K562 (cell line): ENCODE results near the gene MMP17. TPM values are rescaled to one million over a fixed set of nuclear protein-coding genes. Genes with fewer than 3 reads are reported as not detected.

Experiments used
- EHMT2 ChIP-seq: fragments of 450-650 bp; IDR thresholded peaks from 2 replicates; pipeline ENCODE4 v1.6.1; 2018; ENCODE audit warnings: antibody characterized with exemption
- HIVEP1 ChIP-seq: fragments of 250-450 bp; sonication (Bioruptor Pico); IDR thresholded peaks from 2 replicates; pipeline ENCODE4 v1.4.0; 2020; ENCODE audit warnings: mild to moderate bottlenecking
- HOXB6 ChIP-seq: fragments of 250-450 bp; sonication (Bioruptor Pico); IDR thresholded peaks from 2 replicates; pipeline ENCODE4 v1.5.1; 2022; ENCODE audit warnings: mild to moderate bottlenecking, borderline replicate concordance
- KDM1A ChIP-seq, 2 experiments: fragments of 450-650 bp; IDR thresholded peaks; 2 replicates each; pipeline ENCODE4 v1.6.1; 2016; ENCODE audit warnings: mild to moderate bottlenecking in 2 of 2
- LARP7 ChIP-seq: fragments of 450-650 bp; IDR thresholded peaks from 2 replicates; pipeline ENCODE4 v1.6.1; 2016
- MBD2 ChIP-seq: sonication (generic); IDR thresholded peaks from 2 replicates; pipeline ENCODE4 v1.6.1; 2016; ENCODE audit warnings: low read depth, borderline replicate concordance
- NCOA1 ChIP-seq: fragments of 450-650 bp; IDR thresholded peaks from 2 replicates; pipeline ENCODE4 v1.6.1; 2016; ENCODE audit warnings: low read depth
- SLC30A9 ChIP-seq: fragments of 250-450 bp; sonication (Bioruptor Pico); IDR thresholded peaks from 2 replicates; pipeline ENCODE4 v1.8.0; 2022; ENCODE audit warnings: mild to moderate bottlenecking, moderate library complexity
- SMARCA5 ChIP-seq: fragments of 450-650 bp; IDR thresholded peaks from 2 replicates; pipeline ENCODE4 v1.6.1; 2016
- SRSF7 ChIP-seq: fragments of 200-400 bp; formaldehyde crosslinking; optimal IDR thresholded peaks from 2 replicates; pipeline ENCODE3; 2017; ENCODE audit warnings: mild to moderate bottlenecking, low read depth, low read length
- TAF9B ChIP-seq: fragments of 450-650 bp; IDR thresholded peaks from 2 replicates; pipeline ENCODE4 v1.6.1; 2018; ENCODE audit warnings: mild to moderate bottlenecking; ENCODE audit not compliant: partially characterized antibody
- TCF7 ChIP-seq: sonication (generic); IDR thresholded peaks from 2 replicates; pipeline ENCODE4 v1.6.1; 2016; ENCODE audit warnings: antibody characterized with exemption, borderline replicate concordance
- ZNF79 ChIP-seq: fragments of 250-450 bp; sonication (Bioruptor Pico); IDR thresholded peaks from 2 replicates; pipeline ENCODE4 v1.4.0; 2020; ENCODE audit warnings: low read depth, mild to moderate bottlenecking, moderate library complexity
- ZNF830 ChIP-seq: fragments of 250-450 bp; sonication (Bioruptor Pico); IDR thresholded peaks from 2 replicates; pipeline ENCODE4 v1.5.0; 2021; ENCODE audit warnings: mild to moderate bottlenecking
- polyA plus RNA-seq, 8 experiments: library from polyadenylated mRNA; depleted of rRNA in 4 of 8; stranded (reverse) in 5 of 8; unstranded in 3 of 8; fragments of >200 nt; fragmentation: Nextera tagmentation in 2 of 8; fragmentation: Illumina TruSeq in 1 of 8; extraction: Ambion mirVana in 2 of 8; extraction: Trizol in 1 of 8; gene quantifications; 2 replicates each; pipeline versions ENCODE4 v1.2.1 to v1.2.3, GENCODE V29; 2011 to 2014; ENCODE audit warnings: inconsistent platforms in 1 of 8, missing spikeins in 1 of 8
- total RNA-seq, 7 experiments: library from RNA; depleted of rRNA in 6 of 7; stranded (reverse); fragments of >200 nt in 6 of 7; fragmentation: Illumina TruSeq in 2 of 7; extraction: Trizol in 2 of 7; gene quantifications; 2 replicates each; pipeline versions ENCODE4 v1.2.1 to v1.2.3, GENCODE V29; 2011 to 2021; ENCODE audit warnings: low replicate concordance in 1 of 7
- TF ChIP-seq, protein P1 (sequence below): fragments of 250-450 bp; sonication (Bioruptor Pico); IDR thresholded peaks from 2 replicates; pipeline ENCODE4 v1.4.0; 2020; ENCODE audit warnings: mild to moderate bottlenecking, moderate library complexity, borderline replicate concordance
- TF ChIP-seq, protein P2 (sequence below): fragments of 450-650 bp; formaldehyde crosslinking; IDR thresholded peaks from 2 replicates; pipeline ENCODE4 v1.4.0; 2022; ENCODE audit warnings: missing genetic modification characterization
- TF ChIP-seq, protein P3 (sequence below): fragments of 450-650 bp; IDR thresholded peaks from 2 replicates; pipeline ENCODE4 v1.7.0; 2016; ENCODE audit warnings: borderline replicate concordance
- TF ChIP-seq, protein P4 (sequence below): sonication (generic); formaldehyde crosslinking; IDR thresholded peaks from 2 replicates; pipeline ENCODE4 v1.8.0; 2022; ENCODE audit warnings: mild to moderate bottlenecking, missing genetic modification reagents

The MMP17 gene
- total and polyA plus RNA-seq, 9 of the 15 experiments (the other 6 are each of a cell fraction or from before 2014, with no cell fraction given), result 1.1 to 21.2 (median 17.1) TPM; not detected in 2

DNA sequence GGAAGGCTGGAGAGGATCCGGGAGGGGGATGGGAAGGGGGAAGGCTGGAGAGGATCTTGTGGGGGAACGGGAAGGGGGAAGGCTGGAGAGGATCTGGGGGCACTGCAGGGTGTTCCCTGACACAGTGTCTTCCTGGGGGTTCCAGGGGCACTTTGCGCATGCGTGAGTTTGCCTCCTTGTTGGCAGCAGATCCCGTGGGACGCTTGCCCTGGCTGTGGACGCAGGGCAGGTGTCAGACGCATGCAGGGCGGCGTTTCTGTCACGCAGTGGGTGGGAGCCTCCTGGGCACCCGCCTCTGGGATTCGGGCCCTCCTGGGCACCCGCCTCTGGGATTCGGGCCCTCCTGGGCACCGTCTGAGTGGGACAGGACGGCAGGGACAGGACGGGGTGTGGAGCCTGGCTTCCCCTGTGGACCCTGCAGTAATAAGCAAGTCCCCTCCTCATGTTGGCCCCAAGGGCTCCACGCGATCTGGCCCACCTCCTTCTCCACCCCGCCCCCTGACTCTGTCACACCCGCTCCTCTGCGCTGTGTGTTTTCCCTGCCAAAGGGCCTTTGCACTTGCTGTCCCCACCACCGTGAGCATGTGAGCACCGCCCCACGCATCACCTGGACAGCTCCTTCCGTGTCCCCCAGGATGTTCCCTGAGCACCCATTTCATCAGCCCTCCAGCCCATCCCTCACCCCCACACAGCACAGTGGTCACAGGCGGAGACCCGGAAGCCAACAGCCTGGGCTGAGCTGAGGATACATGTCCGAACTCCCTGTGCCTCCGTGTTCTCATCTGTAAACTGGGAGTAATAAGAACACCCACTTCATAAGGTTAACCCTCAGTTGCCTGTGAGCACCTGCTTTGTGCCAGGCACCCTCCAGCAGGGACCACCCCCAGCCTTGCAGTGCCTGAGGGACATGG, 4.4 kb downstream of the MMP17 start (continued):
- TF ChIP-seq, protein P1, sequence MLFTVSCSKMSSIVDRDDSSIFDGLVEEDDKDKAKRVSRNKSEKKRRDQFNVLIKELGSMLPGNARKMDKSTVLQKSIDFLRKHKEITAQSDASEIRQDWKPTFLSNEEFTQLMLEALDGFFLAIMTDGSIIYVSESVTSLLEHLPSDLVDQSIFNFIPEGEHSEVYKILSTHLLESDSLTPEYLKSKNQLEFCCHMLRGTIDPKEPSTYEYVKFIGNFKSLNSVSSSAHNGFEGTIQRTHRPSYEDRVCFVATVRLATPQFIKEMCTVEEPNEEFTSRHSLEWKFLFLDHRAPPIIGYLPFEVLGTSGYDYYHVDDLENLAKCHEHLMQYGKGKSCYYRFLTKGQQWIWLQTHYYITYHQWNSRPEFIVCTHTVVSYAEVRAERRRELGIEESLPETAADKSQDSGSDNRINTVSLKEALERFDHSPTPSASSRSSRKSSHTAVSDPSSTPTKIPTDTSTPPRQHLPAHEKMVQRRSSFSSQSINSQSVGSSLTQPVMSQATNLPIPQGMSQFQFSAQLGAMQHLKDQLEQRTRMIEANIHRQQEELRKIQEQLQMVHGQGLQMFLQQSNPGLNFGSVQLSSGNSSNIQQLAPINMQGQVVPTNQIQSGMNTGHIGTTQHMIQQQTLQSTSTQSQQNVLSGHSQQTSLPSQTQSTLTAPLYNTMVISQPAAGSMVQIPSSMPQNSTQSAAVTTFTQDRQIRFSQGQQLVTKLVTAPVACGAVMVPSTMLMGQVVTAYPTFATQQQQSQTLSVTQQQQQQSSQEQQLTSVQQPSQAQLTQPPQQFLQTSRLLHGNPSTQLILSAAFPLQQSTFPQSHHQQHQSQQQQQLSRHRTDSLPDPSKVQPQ, result no peak
- TF ChIP-seq, protein P2, sequence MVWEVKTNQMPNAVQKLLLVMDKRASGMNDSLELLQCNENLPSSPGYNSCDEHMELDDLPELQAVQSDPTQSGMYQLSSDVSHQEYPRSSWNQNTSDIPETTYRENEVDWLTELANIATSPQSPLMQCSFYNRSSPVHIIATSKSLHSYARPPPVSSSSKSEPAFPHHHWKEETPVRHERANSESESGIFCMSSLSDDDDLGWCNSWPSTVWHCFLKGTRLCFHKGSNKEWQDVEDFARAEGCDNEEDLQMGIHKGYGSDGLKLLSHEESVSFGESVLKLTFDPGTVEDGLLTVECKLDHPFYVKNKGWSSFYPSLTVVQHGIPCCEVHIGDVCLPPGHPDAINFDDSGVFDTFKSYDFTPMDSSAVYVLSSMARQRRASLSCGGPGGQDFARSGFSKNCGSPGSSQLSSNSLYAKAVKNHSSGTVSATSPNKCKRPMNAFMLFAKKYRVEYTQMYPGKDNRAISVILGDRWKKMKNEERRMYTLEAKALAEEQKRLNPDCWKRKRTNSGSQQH (CRISPR knock-in tag), result no peak
- TF ChIP-seq NCOA1 (no peak), MBD2 (no peak), ZNF830 (CRISPR knock-in tag) (no peak), LARP7 (no peak), EHMT2 (no peak), TCF7 (no peak), HOXB6 (CRISPR knock-in tag) (no peak), TAF9B (no peak), SRSF7 (no peak), HIVEP1 (CRISPR knock-in tag) (no peak), KDM1A (IDR thresholded peaks at IDR 0.05) (0 out of 4 replicates have a peak, but pooled peaks of 1 of the 2 experiments have one; percentile 39), ZNF79 (CRISPR knock-in tag) (no peak), SLC30A9 (no peak), SMARCA5 (no peak)
- TF ChIP-seq, protein P3, sequence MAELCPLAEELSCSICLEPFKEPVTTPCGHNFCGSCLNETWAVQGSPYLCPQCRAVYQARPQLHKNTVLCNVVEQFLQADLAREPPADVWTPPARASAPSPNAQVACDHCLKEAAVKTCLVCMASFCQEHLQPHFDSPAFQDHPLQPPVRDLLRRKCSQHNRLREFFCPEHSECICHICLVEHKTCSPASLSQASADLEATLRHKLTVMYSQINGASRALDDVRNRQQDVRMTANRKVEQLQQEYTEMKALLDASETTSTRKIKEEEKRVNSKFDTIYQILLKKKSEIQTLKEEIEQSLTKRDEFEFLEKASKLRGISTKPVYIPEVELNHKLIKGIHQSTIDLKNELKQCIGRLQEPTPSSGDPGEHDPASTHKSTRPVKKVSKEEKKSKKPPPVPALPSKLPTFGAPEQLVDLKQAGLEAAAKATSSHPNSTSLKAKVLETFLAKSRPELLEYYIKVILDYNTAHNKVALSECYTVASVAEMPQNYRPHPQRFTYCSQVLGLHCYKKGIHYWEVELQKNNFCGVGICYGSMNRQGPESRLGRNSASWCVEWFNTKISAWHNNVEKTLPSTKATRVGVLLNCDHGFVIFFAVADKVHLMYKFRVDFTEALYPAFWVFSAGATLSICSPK, result no peak
- TF ChIP-seq, protein P4, sequence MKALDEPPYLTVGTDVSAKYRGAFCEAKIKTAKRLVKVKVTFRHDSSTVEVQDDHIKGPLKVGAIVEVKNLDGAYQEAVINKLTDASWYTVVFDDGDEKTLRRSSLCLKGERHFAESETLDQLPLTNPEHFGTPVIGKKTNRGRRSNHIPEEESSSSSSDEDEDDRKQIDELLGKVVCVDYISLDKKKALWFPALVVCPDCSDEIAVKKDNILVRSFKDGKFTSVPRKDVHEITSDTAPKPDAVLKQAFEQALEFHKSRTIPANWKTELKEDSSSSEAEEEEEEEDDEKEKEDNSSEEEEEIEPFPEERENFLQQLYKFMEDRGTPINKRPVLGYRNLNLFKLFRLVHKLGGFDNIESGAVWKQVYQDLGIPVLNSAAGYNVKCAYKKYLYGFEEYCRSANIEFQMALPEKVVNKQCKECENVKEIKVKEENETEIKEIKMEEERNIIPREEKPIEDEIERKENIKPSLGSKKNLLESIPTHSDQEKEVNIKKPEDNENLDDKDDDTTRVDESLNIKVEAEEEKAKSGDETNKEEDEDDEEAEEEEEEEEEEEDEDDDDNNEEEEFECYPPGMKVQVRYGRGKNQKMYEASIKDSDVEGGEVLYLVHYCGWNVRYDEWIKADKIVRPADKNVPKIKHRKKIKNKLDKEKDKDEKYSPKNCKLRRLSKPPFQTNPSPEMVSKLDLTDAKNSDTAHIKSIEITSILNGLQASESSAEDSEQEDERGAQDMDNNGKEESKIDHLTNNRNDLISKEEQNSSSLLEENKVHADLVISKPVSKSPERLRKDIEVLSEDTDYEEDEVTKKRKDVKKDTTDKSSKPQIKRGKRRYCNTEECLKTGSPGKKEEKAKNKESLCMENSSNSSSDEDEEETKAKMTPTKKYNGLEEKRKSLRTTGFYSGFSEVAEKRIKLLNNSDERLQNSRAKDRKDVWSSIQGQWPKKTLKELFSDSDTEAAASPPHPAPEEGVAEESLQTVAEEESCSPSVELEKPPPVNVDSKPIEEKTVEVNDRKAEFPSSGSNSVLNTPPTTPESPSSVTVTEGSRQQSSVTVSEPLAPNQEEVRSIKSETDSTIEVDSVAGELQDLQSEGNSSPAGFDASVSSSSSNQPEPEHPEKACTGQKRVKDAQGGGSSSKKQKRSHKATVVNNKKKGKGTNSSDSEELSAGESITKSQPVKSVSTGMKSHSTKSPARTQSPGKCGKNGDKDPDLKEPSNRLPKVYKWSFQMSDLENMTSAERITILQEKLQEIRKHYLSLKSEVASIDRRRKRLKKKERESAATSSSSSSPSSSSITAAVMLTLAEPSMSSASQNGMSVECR (CRISPR knock-in tag), result no peak
